ENCODE results near the gene B3GNT7. TPM values are rescaled to one million over a fixed set of nuclear protein-coding genes. Genes with fewer than 3 reads are reported as not detected.

Gene B3GNT7
- total and polyA plus RNA-seq, 5 donors from 2014 or later = not detected

DNA sequence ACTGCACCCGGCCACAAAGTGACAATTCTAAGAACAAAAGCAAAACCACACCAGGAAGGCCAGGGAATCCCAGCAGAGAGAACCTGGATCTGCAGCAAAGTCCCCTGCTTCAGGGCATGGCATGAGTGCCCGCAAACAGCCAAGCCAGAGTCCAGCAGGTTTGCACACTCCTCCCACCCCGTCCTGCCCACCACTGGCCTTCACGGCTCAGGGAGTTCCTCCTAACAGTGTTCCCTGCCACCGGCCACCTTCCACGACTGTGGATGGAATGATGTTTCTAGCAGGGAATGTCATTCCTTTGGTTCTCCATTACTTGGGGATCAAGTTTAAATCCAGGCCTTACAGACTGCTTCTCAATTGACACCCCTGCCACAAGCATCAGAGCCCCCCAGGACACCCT is 42.0 kb upstream of the B3GNT7 start:
- Mint-ChIP-seq H3K36me3 (no peaks in the 10 kb centered on the region), H3K9me3 (peaks cover 0 to 1% (median 0%) of the 10 kb centered on the region in 7 donors), H3K27me3 (peaks cover 8% of the 10 kb centered on the region), H3K27ac (no peak overlapping the region), H3K4me3 (no peak overlapping the region), H3K4me1 (no peaks in the 10 kb centered on the region)
- no peak for DNase-seq
- no peaks in the 10 kb centered on the region for H3K36me3 ChIP-seq (ENCODE audit: control insufficient read depth, insufficient read depth, low read length)
- H3K27me3 ChIP-seq (ENCODE audit: control insufficient read depth, insufficient read depth, low read length) = no peaks in the 10 kb centered on the region
- H3K4me1 ChIP-seq (ENCODE audit: control insufficient read depth, insufficient read depth, low read length, poor library complexity, severe bottlenecking) = no peaks in the 10 kb centered on the region
- no peak overlapping the region for H3K27ac ChIP-seq (ENCODE audit: insufficient read depth, low read length, poor library complexity, severe bottlenecking)
- no peak for ATAC-seq (ENCODE audit: low read depth in 2 of 2)
- H3K4me3 ChIP-seq (ENCODE audit: low read depth, low read length) = no peak overlapping the region
- H3K9me3 ChIP-seq (ENCODE audit: control insufficient read depth in 2 of 2, low read length in 2 of 2) = no peaks in the 10 kb centered on the region

DNA sequence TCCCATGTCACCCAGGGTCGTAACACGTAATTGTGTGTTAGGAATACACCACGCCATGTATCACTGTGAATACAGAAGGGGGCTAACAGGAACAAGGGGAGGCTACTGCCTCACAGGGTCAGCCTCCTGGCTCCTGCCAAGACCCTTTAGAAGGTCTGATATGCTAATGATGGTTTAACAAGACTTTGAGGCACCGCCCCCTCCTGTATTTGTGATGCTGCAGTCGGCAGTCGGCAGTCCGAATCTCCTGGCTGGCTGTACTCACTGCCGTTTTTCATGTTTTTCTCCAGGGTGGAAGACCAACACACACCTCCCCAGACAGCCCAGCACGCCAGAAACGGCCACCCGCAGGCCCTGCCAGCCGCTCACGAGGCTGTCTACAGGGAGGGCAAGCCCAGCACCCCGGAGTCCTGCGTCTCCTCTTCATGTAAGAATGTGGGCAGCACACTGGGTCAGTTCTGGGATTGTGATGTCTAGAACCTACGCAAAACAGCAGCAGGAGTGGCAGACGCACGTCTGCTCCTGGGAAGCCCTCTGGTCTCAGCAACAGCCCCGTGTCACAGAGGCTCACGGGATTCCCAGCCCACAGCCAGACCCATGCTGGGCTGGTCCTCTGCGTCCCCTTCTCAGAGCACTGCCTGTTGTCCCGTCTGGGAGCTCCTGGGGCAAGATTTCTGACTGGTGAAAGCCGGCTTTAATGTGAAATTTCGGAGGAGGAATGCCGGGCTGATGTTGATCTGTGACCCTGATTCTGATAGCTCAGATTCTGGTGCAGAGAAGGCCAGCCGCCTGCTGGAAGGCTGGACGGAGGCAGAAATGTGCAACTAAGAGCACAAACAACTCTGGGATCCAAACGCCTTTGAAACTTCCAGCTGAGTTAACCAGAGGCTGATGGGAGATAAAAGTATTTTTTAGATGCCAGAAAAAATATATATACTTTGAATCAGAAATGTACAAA is 39.7 kb upstream of the B3GNT7 start:
- Mint-ChIP-seq H3K4me3 (no peak overlapping the region), H3K9me3 (peaks cover 0 to 1% (median 0%) of the 10 kb centered on the region in 7 donors), H3K36me3 (no peaks in the 10 kb centered on the region), H3K27ac (no peak overlapping the region), H3K27me3 (no peaks in the 10 kb centered on the region), H3K4me1 (no peaks in the 10 kb centered on the region)
- H3K36me3 ChIP-seq (ENCODE audit: control insufficient read depth, insufficient read depth, low read length) = no peaks in the 10 kb centered on the region
- no peak overlapping the region for H3K27ac ChIP-seq (ENCODE audit: insufficient read depth, low read length, poor library complexity, severe bottlenecking)
- H3K4me3 ChIP-seq (ENCODE audit: low read depth, low read length) = no peak overlapping the region
- H3K4me1 ChIP-seq (ENCODE audit: control insufficient read depth, insufficient read depth, low read length, poor library complexity, severe bottlenecking) = no peaks in the 10 kb centered on the region
- ATAC-seq (ENCODE audit: low read depth in 2 of 2) (no peak), DNase-seq (no peak)
- no peaks in the 10 kb centered on the region for H3K27me3 ChIP-seq (ENCODE audit: control insufficient read depth, insufficient read depth, low read length)
- H3K9me3 ChIP-seq (ENCODE audit: control insufficient read depth in 2 of 2, low read length in 2 of 2) = no peaks in the 10 kb centered on the region

DNA sequence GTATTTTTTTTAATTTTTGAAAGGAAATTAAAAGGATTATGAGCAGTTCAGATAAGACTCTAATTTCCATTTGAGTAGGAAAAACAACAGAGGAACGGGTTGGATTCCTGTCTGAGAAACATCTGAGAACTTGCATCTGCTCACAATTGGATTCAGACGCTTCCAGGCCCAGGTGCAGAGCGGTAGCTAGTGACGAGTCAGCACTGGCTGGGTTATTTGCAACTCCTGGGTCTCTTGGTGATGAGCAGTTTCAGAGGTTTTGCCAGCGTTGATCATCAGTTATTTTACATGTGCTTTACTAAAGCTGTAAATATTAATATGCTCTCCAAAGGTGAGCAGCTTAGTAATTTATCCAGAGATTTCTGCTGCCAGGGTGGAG is 39.1 kb upstream of the B3GNT7 start:
- H3K36me3 ChIP-seq (ENCODE audit: control insufficient read depth, insufficient read depth, low read length) = no peaks in the 10 kb centered on the region
- H3K4me1 ChIP-seq (ENCODE audit: control insufficient read depth, insufficient read depth, low read length, poor library complexity, severe bottlenecking) = no peaks in the 10 kb centered on the region
- Mint-ChIP-seq H3K27me3 (no peaks in the 10 kb centered on the region), H3K4me1 (peaks cover 0 to under 1% (median 0%) of the 10 kb centered on the region in 4 donors), H3K9me3 (peaks cover 0 to 1% (median 0%) of the 10 kb centered on the region in 7 donors), H3K27ac (no peak overlapping the region), H3K4me3 (no peak overlapping the region), H3K36me3 (no peaks in the 10 kb centered on the region)
- H3K27me3 ChIP-seq (ENCODE audit: control insufficient read depth, insufficient read depth, low read length) = no peaks in the 10 kb centered on the region
- H3K4me3 ChIP-seq (ENCODE audit: low read depth, low read length) = no peak overlapping the region
- DNase-seq (no peak), ATAC-seq (ENCODE audit: low read depth in 2 of 2) (no peak)
- H3K27ac ChIP-seq (ENCODE audit: insufficient read depth, low read length, poor library complexity, severe bottlenecking) = no peak overlapping the region
- no peaks in the 10 kb centered on the region for H3K9me3 ChIP-seq (ENCODE audit: control insufficient read depth in 2 of 2, low read length in 2 of 2)

DNA sequence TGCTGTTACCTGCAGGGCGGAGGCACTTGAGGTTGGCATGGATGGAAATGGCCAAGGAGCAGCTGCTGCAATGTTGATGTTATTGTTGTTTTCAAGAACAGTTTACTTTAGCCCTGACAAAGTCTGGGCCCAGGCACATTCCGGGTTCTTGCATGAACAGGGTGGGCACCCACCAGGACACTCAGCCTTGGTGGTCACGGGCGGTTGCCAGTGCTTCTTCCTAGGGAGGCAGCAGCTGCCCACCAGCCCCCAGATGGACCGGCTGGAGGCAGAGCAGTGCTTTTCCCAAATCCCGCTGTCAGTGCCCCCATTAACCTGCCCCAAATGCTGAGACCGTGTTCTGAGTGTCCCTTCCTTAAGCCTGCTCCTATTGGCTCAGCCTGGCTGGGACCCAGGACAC is 38.5 kb upstream of the B3GNT7 start:
- H3K27me3 Mint-ChIP-seq = no peaks in the 10 kb centered on the region
- no peaks in the 10 kb centered on the region for H3K9me3 Mint-ChIP-seq
- Histone ChIP-seq H3K27ac (ENCODE audit: insufficient read depth, low read length, poor library complexity, severe bottlenecking) (no peak overlapping the region), H3K4me3 (ENCODE audit: low read depth, low read length) (no peak overlapping the region), H3K4me1 (ENCODE audit: control insufficient read depth, insufficient read depth, low read length, poor library complexity, severe bottlenecking) (no peaks in the 10 kb centered on the region), H3K9me3 (ENCODE audit: control insufficient read depth in 2 of 2, low read length in 2 of 2) (no peaks in the 10 kb centered on the region), H3K36me3 (ENCODE audit: control insufficient read depth, insufficient read depth, low read length) (no peaks in the 10 kb centered on the region), H3K27me3 (ENCODE audit: control insufficient read depth, insufficient read depth, low read length) (no peaks in the 10 kb centered on the region)
- no peaks in the 10 kb centered on the region for H3K36me3 Mint-ChIP-seq
- H3K4me3 Mint-ChIP-seq = no peak overlapping the region
- no peak overlapping the region for H3K27ac Mint-ChIP-seq
- peaks cover 0 to 4% (median 0%) of the 10 kb centered on the region in 4 donors for H3K4me1 Mint-ChIP-seq
- no peak for DNase-seq
- no peak for ATAC-seq (ENCODE audit: low read depth in 2 of 2)

DNA sequence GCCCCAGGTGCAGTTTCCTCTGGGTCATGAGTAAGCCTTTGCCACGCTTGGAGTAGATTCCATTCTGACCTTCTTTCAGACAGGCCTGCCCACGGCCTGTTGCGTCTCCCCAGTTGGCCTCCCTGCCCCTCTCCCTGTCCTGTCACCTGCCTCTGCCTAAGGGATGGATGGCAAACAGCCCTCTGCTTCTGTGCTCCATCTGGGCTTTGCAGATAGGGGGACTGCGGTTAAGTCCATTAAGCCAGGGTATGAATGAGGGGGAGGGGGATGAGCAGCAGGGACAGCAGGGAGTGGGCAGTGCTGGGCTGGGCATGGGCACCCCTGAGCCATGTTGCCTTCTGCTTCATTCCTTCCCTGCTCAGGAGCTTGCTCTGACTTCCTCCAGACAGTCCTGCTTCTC is 37.6 kb upstream of the B3GNT7 start:
- Histone ChIP-seq H3K36me3 (ENCODE audit: control insufficient read depth, insufficient read depth, low read length) (no peaks in the 10 kb centered on the region), H3K4me1 (ENCODE audit: control insufficient read depth, insufficient read depth, low read length, poor library complexity, severe bottlenecking) (no peaks in the 10 kb centered on the region), H3K27ac (ENCODE audit: insufficient read depth, low read length, poor library complexity, severe bottlenecking) (no peak overlapping the region), H3K9me3 (ENCODE audit: control insufficient read depth in 2 of 2, low read length in 2 of 2) (no peaks in the 10 kb centered on the region), H3K27me3 (ENCODE audit: control insufficient read depth, insufficient read depth, low read length) (no peaks in the 10 kb centered on the region), H3K4me3 (ENCODE audit: low read depth, low read length) (no peak overlapping the region)
- Mint-ChIP-seq H3K27me3 (no peaks in the 10 kb centered on the region), H3K27ac (no peak overlapping the region), H3K36me3 (no peaks in the 10 kb centered on the region), H3K9me3 (no peaks in the 10 kb centered on the region), H3K4me3 (no peak overlapping the region), H3K4me1 (peaks cover 0 to 13% (median 1%) of the 10 kb centered on the region in 4 donors)
- DNase-seq (no peak), ATAC-seq (ENCODE audit: low read depth in 2 of 2) (no peak)

DNA sequence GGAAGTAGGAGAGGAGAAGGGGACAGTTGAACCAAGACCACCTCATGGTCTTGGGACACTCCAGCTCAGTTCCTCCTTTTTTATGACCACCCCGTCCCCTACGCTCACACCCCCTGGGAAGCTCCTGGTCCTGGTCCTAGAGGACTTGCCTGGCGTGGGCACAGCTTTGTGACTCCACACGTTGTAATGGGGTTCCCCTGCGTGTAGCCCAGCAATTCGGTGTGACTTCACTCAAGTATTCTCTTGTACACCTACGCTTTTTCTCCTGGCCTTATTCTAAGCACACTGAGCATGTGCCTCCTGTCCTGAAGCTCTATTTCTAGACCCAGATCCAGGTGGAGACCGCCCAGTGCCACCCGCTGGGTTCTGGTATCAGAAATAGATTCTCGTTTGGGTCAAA is 36.1 kb upstream of the B3GNT7 start:
- DNase-seq = no peak
- no peaks in the 10 kb centered on the region for H3K4me1 ChIP-seq (ENCODE audit: control insufficient read depth, insufficient read depth, low read length, poor library complexity, severe bottlenecking)
- H3K36me3 ChIP-seq (ENCODE audit: control insufficient read depth, insufficient read depth, low read length) = no peaks in the 10 kb centered on the region
- H3K27ac ChIP-seq (ENCODE audit: insufficient read depth, low read length, poor library complexity, severe bottlenecking) = no peak overlapping the region
- ATAC-seq (ENCODE audit: low read depth in 2 of 2) = no peak
- no peaks in the 10 kb centered on the region for H3K36me3 Mint-ChIP-seq
- H3K4me3 Mint-ChIP-seq = no peak overlapping the region
- no peaks in the 10 kb centered on the region for H3K27me3 ChIP-seq (ENCODE audit: control insufficient read depth, insufficient read depth, low read length)
- no peak overlapping the region for H3K27ac Mint-ChIP-seq
- H3K9me3 ChIP-seq (ENCODE audit: control insufficient read depth in 2 of 2, low read length in 2 of 2) = no peaks in the 10 kb centered on the region
- no peaks in the 10 kb centered on the region for H3K9me3 Mint-ChIP-seq
- H3K27me3 Mint-ChIP-seq = no peaks in the 10 kb centered on the region
- no peak overlapping the region for H3K4me3 ChIP-seq (ENCODE audit: low read depth, low read length)
- H3K4me1 Mint-ChIP-seq = peaks cover 0 to 16% (median 1%) of the 10 kb centered on the region in 4 donors

DNA sequence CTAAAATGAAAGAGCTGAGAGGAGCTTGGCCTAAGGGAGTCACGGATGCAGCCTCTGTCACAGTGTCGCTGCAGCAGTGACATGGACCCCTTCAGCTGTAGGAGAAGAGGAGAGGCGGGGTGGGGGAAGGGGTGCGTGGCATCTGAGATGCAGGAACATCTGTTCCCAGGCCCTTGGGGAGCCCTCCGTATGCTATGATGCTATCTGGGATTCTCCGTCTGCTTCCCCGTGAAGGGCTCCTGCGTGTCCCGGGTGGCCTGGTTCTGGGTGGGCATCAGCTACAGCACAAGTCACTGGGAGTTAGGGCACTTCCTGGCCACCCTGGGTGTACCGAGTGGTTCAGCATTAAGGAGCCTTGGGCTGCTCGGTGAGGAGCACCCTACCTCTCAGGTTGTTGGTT is 35.6 kb upstream of the B3GNT7 start:
- H3K4me1 Mint-ChIP-seq = peaks cover 0 to 16% (median 1%) of the 10 kb centered on the region in 4 donors
- no peak for DNase-seq
- no peak overlapping the region for H3K27ac ChIP-seq (ENCODE audit: insufficient read depth, low read length, poor library complexity, severe bottlenecking)
- no peaks in the 10 kb centered on the region for H3K36me3 Mint-ChIP-seq
- H3K36me3 ChIP-seq (ENCODE audit: control insufficient read depth, insufficient read depth, low read length) = no peaks in the 10 kb centered on the region
- H3K4me3 Mint-ChIP-seq = no peak overlapping the region
- H3K27me3 Mint-ChIP-seq = no peaks in the 10 kb centered on the region
- no peaks in the 10 kb centered on the region for H3K9me3 Mint-ChIP-seq
- no peaks in the 10 kb centered on the region for H3K4me1 ChIP-seq (ENCODE audit: control insufficient read depth, insufficient read depth, low read length, poor library complexity, severe bottlenecking)
- H3K9me3 ChIP-seq (ENCODE audit: control insufficient read depth in 2 of 2, low read length in 2 of 2) = no peaks in the 10 kb centered on the region
- H3K27ac Mint-ChIP-seq = no peak overlapping the region
- no peaks in the 10 kb centered on the region for H3K27me3 ChIP-seq (ENCODE audit: control insufficient read depth, insufficient read depth, low read length)
- H3K4me3 ChIP-seq (ENCODE audit: low read depth, low read length) = no peak overlapping the region
- no peak for ATAC-seq (ENCODE audit: low read depth in 2 of 2)

DNA sequence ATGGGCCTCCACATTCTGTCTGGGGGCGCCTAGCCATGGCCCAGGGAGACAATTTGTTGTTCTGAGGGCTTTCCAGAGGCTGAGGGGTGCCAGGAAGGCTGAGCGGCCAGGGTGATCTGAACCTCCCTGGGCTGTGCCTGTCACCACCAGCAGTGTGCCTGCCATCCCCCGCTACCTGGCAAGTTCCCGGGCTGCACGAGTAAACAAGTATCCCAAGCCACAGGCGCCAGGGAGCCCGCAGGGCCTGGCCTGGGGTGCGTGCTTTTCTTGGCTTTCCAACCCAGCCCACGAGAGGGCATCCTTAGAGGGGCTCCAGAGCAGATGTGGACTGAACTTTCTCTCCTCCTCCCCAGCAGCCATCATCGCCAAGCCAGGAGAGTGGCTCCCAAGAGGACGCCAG is 35.1 kb upstream of the B3GNT7 start:
- H3K36me3 ChIP-seq (ENCODE audit: control insufficient read depth, insufficient read depth, low read length) = no peaks in the 10 kb centered on the region
- Mint-ChIP-seq H3K27me3 (no peaks in the 10 kb centered on the region), H3K27ac (peak overlapping the region in 1 of 3 donors; percentile 76), H3K36me3 (no peaks in the 10 kb centered on the region), H3K4me1 (peaks cover 0 to 16% (median 1%) of the 10 kb centered on the region in 4 donors), H3K9me3 (no peaks in the 10 kb centered on the region), H3K4me3 (no peak overlapping the region)
- no peaks in the 10 kb centered on the region for H3K4me1 ChIP-seq (ENCODE audit: control insufficient read depth, insufficient read depth, low read length, poor library complexity, severe bottlenecking)
- no peak for DNase-seq
- no peak for ATAC-seq (ENCODE audit: low read depth in 2 of 2)
- H3K4me3 ChIP-seq (ENCODE audit: low read depth, low read length) = no peak overlapping the region
- H3K27me3 ChIP-seq (ENCODE audit: control insufficient read depth, insufficient read depth, low read length) = no peaks in the 10 kb centered on the region
- no peaks in the 10 kb centered on the region for H3K9me3 ChIP-seq (ENCODE audit: control insufficient read depth in 2 of 2, low read length in 2 of 2)
- H3K27ac ChIP-seq (ENCODE audit: insufficient read depth, low read length, poor library complexity, severe bottlenecking) = no peak overlapping the region
